ENCODE data around the gene LRRC3C.
A peak's percentile ranks its signal among the peaks of the same experiment; 100 is the strongest.

The LRRC3C gene

DNA sequence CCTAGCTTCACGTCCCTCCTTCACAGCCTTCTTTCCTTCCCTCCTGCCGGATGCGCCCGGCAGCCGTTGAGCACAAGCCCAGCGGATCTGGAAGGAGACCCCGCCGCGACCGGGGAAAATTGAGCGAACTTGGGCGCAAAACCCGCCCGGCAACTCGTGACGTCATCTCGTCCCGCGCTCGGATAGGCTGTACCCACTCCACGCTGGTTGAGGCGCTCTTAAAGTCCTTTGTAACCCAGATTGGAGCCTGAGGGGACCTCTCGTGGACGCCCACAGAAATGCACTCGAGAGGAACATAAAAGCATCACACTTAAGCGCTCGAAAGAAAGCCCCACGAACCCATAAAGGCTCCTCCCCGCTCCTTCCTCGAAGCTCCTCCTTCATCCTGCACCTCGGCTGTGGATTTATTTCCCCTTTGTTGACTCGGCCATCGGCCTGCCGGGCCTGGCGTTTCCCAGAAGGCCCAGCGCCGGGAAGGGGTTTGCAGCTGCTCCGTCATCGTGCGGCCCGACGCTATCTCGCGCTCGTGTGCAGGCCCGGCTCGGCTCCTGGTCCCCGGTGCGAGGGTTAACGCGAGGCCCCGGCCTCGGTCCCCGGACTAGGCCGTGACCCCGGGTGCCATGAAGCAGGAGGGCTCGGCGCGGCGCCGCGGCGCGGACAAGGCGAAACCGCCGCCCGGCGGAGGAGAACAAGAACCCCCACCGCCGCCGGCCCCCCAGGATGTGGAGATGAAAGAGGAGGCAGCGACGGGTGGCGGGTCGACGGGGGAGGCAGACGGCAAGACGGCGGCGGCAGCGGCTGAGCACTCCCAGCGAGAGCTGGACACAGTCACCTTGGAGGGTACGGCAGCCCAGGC, 53.0 kb downstream of the LRRC3C start, which contains the start of gene PSMD3:
Gene PSMD3, plus strand, starts transcription at position 457 of the 856 bp plus-strand sequence. Its CDS starts 164 bp downstream, at position 621.
- DNase-seq, result peak; percentile 100

- peak; percentile 22 for DNase-seq
Observed at GRCh38 chr17:39981207-39981741, 53.7 kb downstream of the LRRC3C start.

GRCh38 chr17:39981766-39982375, 54.3 kb downstream of the LRRC3C start:
- DNase-seq, result peak; percentile 37

DNA sequence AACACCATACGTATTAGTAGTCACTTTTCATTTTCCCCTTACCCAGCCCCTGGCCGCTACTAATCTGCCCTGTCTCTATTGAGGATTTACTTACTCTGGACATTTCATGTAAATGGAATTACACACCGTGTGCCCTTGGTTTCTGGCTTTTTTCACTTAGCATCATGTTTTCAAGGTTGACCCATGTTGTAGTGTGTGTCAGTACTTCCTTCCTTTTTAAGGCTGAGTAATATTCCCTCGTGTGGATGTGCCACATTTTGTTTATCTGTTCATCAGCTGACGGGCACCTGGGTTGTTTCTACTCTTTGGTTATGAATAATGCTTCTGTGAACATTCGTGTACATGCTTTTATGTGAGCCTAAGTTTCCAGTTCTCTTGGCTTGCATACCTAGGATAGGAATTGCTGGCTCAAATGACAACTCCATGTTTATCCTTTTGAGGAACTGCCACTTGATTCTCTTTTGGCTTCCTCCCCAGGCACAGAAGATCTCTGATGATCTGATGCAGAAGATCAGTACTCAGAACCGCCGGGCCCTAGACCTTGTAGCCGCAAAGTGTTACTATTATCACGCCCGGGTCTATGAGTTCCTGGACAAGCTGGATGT, 60.8 kb downstream of the LRRC3C start:
- no peak for DNase-seq

DNA sequence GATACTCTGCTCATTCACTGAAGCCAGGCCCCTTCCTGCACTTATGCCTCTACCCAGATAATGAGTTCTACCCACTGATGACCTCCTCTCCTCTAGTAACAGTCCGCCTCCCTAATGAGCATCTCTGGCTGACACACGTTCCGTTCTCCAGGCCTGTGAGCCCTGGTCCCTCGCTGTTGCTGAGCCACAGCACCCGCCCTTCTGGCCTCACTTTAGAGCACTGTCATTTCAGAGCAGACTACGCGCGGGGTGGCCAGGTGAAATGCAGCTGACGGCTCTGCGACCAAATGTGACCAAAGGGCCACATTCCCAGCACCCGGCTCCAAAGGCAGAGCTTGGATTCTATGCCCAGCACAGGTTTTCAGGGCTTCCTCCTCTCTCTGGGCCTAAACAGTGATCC, 66.9 kb downstream of the LRRC3C start:
- no peak for DNase-seq

Data from hematopoietic multipotent progenitor cell treated with erythropoietin and hydrocortisone succinate and interleukin-3 and kit ligand, for 4 days (in vitro differentiated cells).